ENCODE measurements around the gene PILRA. TPM values are rescaled to one million over a fixed set of nuclear protein-coding genes. Genes with fewer than 3 reads are reported as not detected.
A peak's percentile ranks its signal among the peaks of the same experiment; 100 is the strongest.

The PILRA gene
- total and polyA plus RNA-seq, 2 of the 13 experiments (the other 11 are each of a cell fraction or from before 2014, with no cell fraction given): 0.13 to 1.3 TPM

- TF ChIP-seq U2AF1 (optimal IDR thresholded peaks at IDR 0.05; ENCODE audit: low read depth, low read length): no peak
- TF ChIP-seq ZNF24 (IDR thresholded peaks at IDR 0.05): no peak
- TF ChIP-seq ZMYM3 (CRISPR knock-in tag; IDR thresholded peaks at IDR 0.05): 0 out of 2 replicates have a peak, but pooled peaks have one; percentile 22
- TF ChIP-seq ZNF446 (CRISPR knock-in tag; IDR thresholded peaks at IDR 0.05): peak; percentile 96
- no peak for TF ChIP-seq BCLAF1 (IDR thresholded peaks at IDR 0.05)
- peak; percentile 76 for TF ChIP-seq HINFP (CRISPR knock-in tag; IDR thresholded peaks at IDR 0.05; ENCODE audit: low read depth)
- TF ChIP-seq ZNF839 (CRISPR knock-in tag; IDR thresholded peaks at IDR 0.05; ENCODE audit: borderline replicate concordance): no peak
- TF ChIP-seq NFKB2 (CRISPR knock-in tag; IDR thresholded peaks at IDR 0.05; ENCODE audit: borderline replicate concordance): peak; percentile 79
- peak; percentile 49; the same call in 1 of the 2 replicates for TF ChIP-seq SNAPC2 (CRISPR knock-in tag; IDR thresholded peaks at IDR 0.05)
- no peak for TF ChIP-seq SNRNP70 (IDR thresholded peaks at IDR 0.05; ENCODE audit: low read depth, low read length)
- peak; percentile 83 for TF ChIP-seq NCOA1 (CRISPR knock-in tag; IDR thresholded peaks at IDR 0.05)
- TF ChIP-seq MTERF4 (CRISPR knock-in tag; IDR thresholded peaks at IDR 0.05): peak; percentile 88
- no peak for TF ChIP-seq MLX (CRISPR knock-in tag; IDR thresholded peaks at IDR 0.05)
- peak; percentile 49 for TF ChIP-seq MXD1 (CRISPR knock-in tag; IDR thresholded peaks at IDR 0.05)
- peak; percentile 72; the same call in 1 of the 2 replicates for TF ChIP-seq ZBTB7B (CRISPR knock-in tag; IDR thresholded peaks at IDR 0.05)
- TF ChIP-seq ZNF280D (CRISPR knock-in tag; IDR thresholded peaks at IDR 0.05): peak; percentile 65; the same call in 1 of the 2 replicates
- TF ChIP-seq TFDP1 (CRISPR knock-in tag; IDR thresholded peaks at IDR 0.05; ENCODE audit: borderline replicate concordance): peak; percentile 99
- no peak for TF ChIP-seq HNRNPUL1 (IDR thresholded peaks at IDR 0.05; ENCODE audit: low read depth, low read length)
Measured at GRCh38 chr7:100428199-100428966, 55.1 kb downstream of the PILRA start, which contains the start of gene ZCWPW1 (continued).

Measured in HepG2 (cell line).